AG09309 (cell line): Measurements from ENCODE around the gene RUFY3.
"Not testable (repeated sequence)": the region's sequence is repeated elsewhere in the genome, so short reads cannot be mapped to it uniquely, and the experiment has no call there.

ENCODE experiments used
- DNase-seq: peaks from one replicate; pipeline ENCODE4 v3.0.0-alpha.2; 2010; ENCODE audit warnings: low read depth
- H3K4me3 ChIP-seq: 2 replicates; pipeline ENCODE4 v1.5.1; 2011; ENCODE audit warnings: mild to moderate bottlenecking, low read depth, low read length, moderate library complexity; ENCODE audit not compliant: control insufficient read depth
- CTCF ChIP-seq: IDR thresholded peaks from 2 replicates; pipeline ENCODE4 v1.5.1; 2011; ENCODE audit warnings: mild to moderate bottlenecking, low read depth, low read length, inconsistent platforms; ENCODE audit not compliant: insufficient read depth, control insufficient read depth; ENCODE audit errors: missing control alignments

Gene RUFY3

GRCh38 chr4:70700712-70701111 is 21.1 kb upstream of the RUFY3 start:
- DNase-seq = no peak
- no peak for TF ChIP-seq CTCF
- no peak overlapping the region for H3K4me3 ChIP-seq

DNA sequence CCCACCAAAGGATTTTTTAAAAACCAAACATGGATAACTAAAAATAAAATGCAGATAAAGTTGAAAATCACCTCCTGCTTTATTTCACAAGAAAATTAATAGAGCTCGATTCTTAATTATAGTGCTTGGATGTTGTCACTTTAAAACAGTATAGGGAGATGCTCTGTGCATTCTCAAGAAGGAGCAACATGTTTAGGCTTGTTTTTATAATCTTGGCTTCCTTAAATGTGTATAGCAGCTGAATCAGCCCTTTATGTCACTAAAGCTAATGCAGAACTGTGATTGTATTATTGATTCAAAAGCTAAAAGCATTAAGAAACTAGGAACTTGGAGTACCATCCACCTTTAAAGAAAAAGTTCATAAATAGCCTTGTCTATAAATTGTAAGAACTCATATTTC is 20.5 kb upstream of the RUFY3 start:
- H3K4me3 ChIP-seq = no peak overlapping the region
- no peak for TF ChIP-seq CTCF
- no peak for DNase-seq

- H3K4me3 ChIP-seq, DNase-seq: not testable (repeated sequence)
Measured at GRCh38 chr4:70702592-70702991, 19.2 kb upstream of the RUFY3 start.

GRCh38 chr4:70703619-70704214 is 18.0 kb upstream of the RUFY3 start:
- no peak for TF ChIP-seq CTCF
- peak overlapping the region; percentile 75 for H3K4me3 ChIP-seq
- DNase-seq = no peak

GRCh38 chr4:70704215-70704930 is 17.4 kb upstream of the RUFY3 start:
- TF ChIP-seq CTCF = peak; percentile 36

DNA sequence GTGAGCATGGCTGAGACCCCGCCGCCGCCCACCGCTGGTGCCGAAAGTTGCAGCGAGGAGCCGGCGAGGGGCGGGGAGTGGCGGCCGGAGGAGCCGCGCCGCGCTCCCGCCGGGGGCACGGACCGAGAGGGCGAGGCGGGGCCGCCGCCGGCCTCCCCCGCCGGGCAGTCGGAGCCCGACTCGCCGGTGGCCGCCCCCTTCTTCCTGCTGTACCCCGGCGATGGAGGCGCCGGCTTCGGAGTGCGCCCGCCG is 16.9 kb upstream of the RUFY3 start:
- DNase-seq = no peak
- peak overlapping the region; percentile 75 for H3K4me3 ChIP-seq
- TF ChIP-seq CTCF = no peak

More at GRCh38 chr4:70704215-70704930, 17.4 kb upstream of the RUFY3 start:
- H3K4me3 ChIP-seq = peak overlapping the region; percentile 75
- no peak for DNase-seq

GRCh38 chr4:70705183-70706043 is 16.4 kb upstream of the RUFY3 start:
- DNase-seq = peak; percentile 85
- TF ChIP-seq CTCF = no peak
- peak overlapping the region; percentile 75 for H3K4me3 ChIP-seq
